GM23248 (cell line): Measurements from ENCODE around the gene MAD2L1BP.

Experiments
- EZH2 ChIP-seq: fragments of 200-600 bp; sonication (generic); IDR thresholded peaks from 2 replicates; pipeline ENCODE4 v1.6.1; 2018; ENCODE audit warnings: antibody characterized with exemption, mild to moderate bottlenecking; ENCODE audit not compliant: insufficient read depth, poor library complexity, severe bottlenecking
- EZH2phosphoT487 ChIP-seq: fragments of 200-600 bp; sonication (generic); IDR thresholded peaks from 2 replicates; pipeline ENCODE4 v1.6.1; 2018; ENCODE audit warnings: antibody characterized with exemption, moderate library complexity, mild to moderate bottlenecking, low read depth; ENCODE audit not compliant: insufficient read depth

- TF ChIP-seq EZH2 (no peak), EZH2phosphoT487 (no peak)
These were observed 42.1 kb downstream of the MAD2L1BP start for GRCh38 chr6:43677759-43678158.
